ENCODE measurements around the gene RAB3IL1.

GRCh38 chr11:61874853-61875252 is 42.5 kb downstream of the RAB3IL1 start:
- no peak for TF ChIP-seq CTCF (IDR thresholded peaks at IDR 0.05)
- no peak for TF ChIP-seq POLR2A (IDR thresholded peaks at IDR 0.05)
